Cardiac muscle cell (in vitro differentiated cells and primary cell): ENCODE data around the gene EIF2B1. TPM values are rescaled to one million over a fixed set of nuclear protein-coding genes. Genes with fewer than 3 reads are reported as not detected.

Experiments used
- DNase-seq, 2 donors: peaks; one replicate each; pipeline versions ENCODE4 v3.0.0 to v3.0.0-alpha.2; 2010 to 2017; ENCODE audit warnings: low read depth in 1 of 2, low spot score in 1 of 2
- H3K27ac ChIP-seq: fragments of 200-600 bp; sonication (generic); 2 replicates; pipeline ENCODE4 v1.5.1; 2016
- H3K27me3 ChIP-seq: fragments of 200-600 bp; sonication (generic); 2 replicates; pipeline ENCODE4 v1.6.0; 2016; ENCODE audit warnings: control low read depth
- H3K36me3 ChIP-seq: fragments of 200-600 bp; sonication (generic); 2 replicates; pipeline ENCODE4 v1.5.1; 2016; ENCODE audit warnings: control low read depth
- H3K4me1 ChIP-seq: fragments of 200-600 bp; sonication (generic); 2 replicates; pipeline ENCODE4 v1.8.1; 2017; ENCODE audit warnings: low read depth, mild to moderate bottlenecking, mixed run types
- H3K4me3 ChIP-seq: fragments of 200-600 bp; sonication (generic); 2 replicates; pipeline ENCODE4 v1.5.1; 2016; ENCODE audit warnings: mild to moderate bottlenecking
- H3K9me3 ChIP-seq: fragments of 200-600 bp; sonication (generic); 2 replicates; pipeline ENCODE4 v1.5.1; 2017; ENCODE audit warnings: low read depth, mild to moderate bottlenecking, control low read depth
- CTCF ChIP-seq: IDR thresholded peaks from 2 replicates; pipeline ENCODE4 v1.5.1; 2012; ENCODE audit warnings: low read depth, mild to moderate bottlenecking, low read length
- polyA plus RNA-seq: library from polyadenylated mRNA; unstranded; fragments of >200 nt; fragmentation: Nextera tagmentation; extraction: Ambion mirVana; gene quantifications from 2 replicates; pipeline ENCODE4 v1.2.1, GENCODE V29; 2016
- total RNA-seq: library from RNA; depleted of rRNA; stranded (reverse); fragments of >200 nt; gene quantifications from 2 replicates; pipeline ENCODE4 v1.2.3, GENCODE V29; 2016

EIF2B1 gene
- total and polyA plus RNA-seq, 2 experiments from 2014 or later = 48.5 to 129 TPM

- TF ChIP-seq CTCF = no peak
- peak overlapping the region; percentile 96 for H3K27ac ChIP-seq
- peak in 1 of 2 donors; percentile 29 for DNase-seq
- H3K27me3 ChIP-seq = no peaks in the 10 kb centered on the region
- no peaks in the 10 kb centered on the region for H3K9me3 ChIP-seq
- no peaks in the 10 kb centered on the region for H3K4me1 ChIP-seq
- peaks cover 7% of the 10 kb centered on the region for H3K36me3 ChIP-seq
- H3K4me3 ChIP-seq = peak overlapping the region; percentile 87
These were observed 30.8 kb downstream of the EIF2B1 start for GRCh38 chr12:123602651-123603195.

- no peaks in the 10 kb centered on the region for H3K4me1 ChIP-seq
- H3K27me3 ChIP-seq = no peaks in the 10 kb centered on the region
- peak within 1 kb of the TSS; percentile 96 for H3K27ac ChIP-seq
- H3K4me3 ChIP-seq = peak within 1 kb of the TSS; percentile 87
- peaks cover 7% of the 10 kb centered on the region for H3K36me3 ChIP-seq
- peak; percentile 45 for TF ChIP-seq CTCF
- peak; percentile 86 to 94 for DNase-seq
- no peaks in the 10 kb centered on the region for H3K9me3 ChIP-seq
These were observed 31.6 kb downstream of the EIF2B1 start, which contains the start of gene DDX55 for GRCh38 chr12:123601602-123602489. Gene DDX55 (plus strand): TSS chr12:123602099. CDS start chr12:123602149, 50 bp downstream.

GRCh38 chr12:123599721-123600120 is 33.8 kb downstream of the EIF2B1 start:
- H3K9me3 ChIP-seq = no peaks in the 10 kb centered on the region
- no peak for TF ChIP-seq CTCF
- DNase-seq = no peak
- no peak overlapping the region for H3K4me3 ChIP-seq
- no peaks in the 10 kb centered on the region for H3K4me1 ChIP-seq
- H3K36me3 ChIP-seq = peaks cover 26% of the 10 kb centered on the region
- H3K27ac ChIP-seq = no peak overlapping the region
- no peaks in the 10 kb centered on the region for H3K27me3 ChIP-seq

GRCh38 chr12:123599310-123599709 is 34.2 kb downstream of the EIF2B1 start:
- DNase-seq = no peak
- no peaks in the 10 kb centered on the region for H3K9me3 ChIP-seq
- H3K27me3 ChIP-seq = no peaks in the 10 kb centered on the region
- H3K36me3 ChIP-seq = peaks cover 26% of the 10 kb centered on the region
- H3K4me1 ChIP-seq = no peaks in the 10 kb centered on the region
- no peak for TF ChIP-seq CTCF
- no peak overlapping the region for H3K27ac ChIP-seq
- no peak overlapping the region for H3K4me3 ChIP-seq

GRCh38 chr12:123598522-123598921 is 35.0 kb downstream of the EIF2B1 start:
- H3K36me3 ChIP-seq = peaks cover 26% of the 10 kb centered on the region
- H3K9me3 ChIP-seq = no peaks in the 10 kb centered on the region
- no peak overlapping the region for H3K4me3 ChIP-seq
- H3K4me1 ChIP-seq = no peaks in the 10 kb centered on the region
- H3K27ac ChIP-seq = no peak overlapping the region
- TF ChIP-seq CTCF = no peak
- H3K27me3 ChIP-seq = no peaks in the 10 kb centered on the region
- no peak for DNase-seq
